Measurements from ENCODE around the gene PPP1R13B. TPM values are rescaled to one million over a fixed set of nuclear protein-coding genes. Genes with fewer than 3 reads are reported as not detected.
A peak's percentile ranks its signal among the peaks of the same experiment; 100 is the strongest.

Gene PPP1R13B
- total RNA-seq, 4 donors from 2014 or later: 19.9 to 25.2 (median 23.6) TPM

GRCh38 chr14:103867523-103867953 lies 20.2 kb upstream of the PPP1R13B start:
- Histone ChIP-seq H3K4me1 (peaks cover 24 to 39% (median 25%) of the 10 kb centered on the region in 4 donors), H3K4me3 (no peak overlapping the region), H3K27ac (replicated peaks in 1 of 4) (peak overlapping the region in 2 of 4 donors; percentile 28 to 48), H3K9me3 (no peaks in the 10 kb centered on the region), H3K36me3 (no peaks in the 10 kb centered on the region), H3K27me3 (peaks cover 0 to 6% (median 0%) of the 10 kb centered on the region in 4 donors)
- WGBS: 49% methylated on average over 6 of the region's 10 CpGs
- no peak for DNase-seq (ENCODE audit: extremely low spot score)
- intact Hi-C loops (cut with DNase I): no loop called here
- TF ChIP-seq CTCF (IDR thresholded peaks at IDR 0.05) (no peak), POLR2A (IDR thresholded peaks at IDR 0.05; ENCODE audit: low read depth) (no peak), POLR2AphosphoS5 (IDR thresholded peaks at IDR 0.05) (no peak)

- DNase-seq (ENCODE audit: extremely low spot score): no peak
- Histone ChIP-seq H3K4me1 (peaks cover 19 to 33% (median 20%) of the 10 kb centered on the region in 4 donors), H3K9me3 (no peaks in the 10 kb centered on the region), H3K36me3 (no peaks in the 10 kb centered on the region), H3K27ac (replicated peaks in 1 of 4) (peak overlapping the region in 1 of 4 donors; percentile 48), H3K27me3 (peaks cover 0 to 3% (median 0%) of the 10 kb centered on the region in 4 donors), H3K4me3 (no peak overlapping the region)
- intact Hi-C loops (cut with DNase I): no loop called here
- no peak for TF ChIP-seq EP300 (IDR thresholded peaks at IDR 0.05)
- TF ChIP-seq CTCF (IDR thresholded peaks at IDR 0.05): no peak
- no peak for TF ChIP-seq POLR2A (IDR thresholded peaks at IDR 0.05; ENCODE audit: low read depth)
- TF ChIP-seq POLR2AphosphoS5 (IDR thresholded peaks at IDR 0.05): no peak
- 94% methylated on average over 8 of the region's 10 CpGs for WGBS
These were observed 19.6 kb upstream of the PPP1R13B start for GRCh38 chr14:103867020-103867419.

DNA sequence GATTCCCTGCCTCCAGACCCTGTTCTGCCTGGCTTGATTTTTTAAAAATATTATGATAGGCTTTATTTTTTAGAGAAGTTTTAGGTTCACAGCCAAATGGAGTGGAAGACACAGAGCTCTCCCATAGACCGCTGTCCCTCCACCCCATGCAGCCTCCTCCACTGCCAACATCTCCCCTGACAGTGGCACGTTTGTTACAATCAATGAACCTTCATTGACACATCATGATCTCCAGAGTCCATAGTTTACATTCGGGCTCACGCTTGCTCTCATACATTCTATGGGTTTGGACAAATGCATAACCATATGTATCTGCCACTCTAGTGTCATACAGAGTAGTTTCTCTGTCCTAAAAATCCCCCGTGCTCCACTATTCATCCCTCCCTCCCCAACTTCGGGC lies 15.9 kb upstream of the PPP1R13B start:
- no peaks in the 10 kb centered on the region for H3K9me3 ChIP-seq
- no peak overlapping the region for H3K27ac ChIP-seq (replicated peaks in 1 of 4)
- H3K4me1 ChIP-seq: peaks cover 12 to 20% (median 14%) of the 10 kb centered on the region in 4 donors
- no peak overlapping the region for H3K4me3 ChIP-seq
- intact Hi-C loops (cut with DNase I): no loop called here
- H3K27me3 ChIP-seq: no peaks in the 10 kb centered on the region
- TF ChIP-seq POLR2A (IDR thresholded peaks at IDR 0.05; ENCODE audit: low read depth): no peak
- TF ChIP-seq EP300 (IDR thresholded peaks at IDR 0.05): no peak
- no peaks in the 10 kb centered on the region for H3K36me3 ChIP-seq
- 86% methylated on average over 6 of the region's 6 CpGs for WGBS
- DNase-seq (ENCODE audit: extremely low spot score): no peak

GRCh38 chr14:103862393-103862782 lies 15.0 kb upstream of the PPP1R13B start:
- Histone ChIP-seq H3K27me3 (no peaks in the 10 kb centered on the region), H3K4me1 (peaks cover 5 to 11% (median 6%) of the 10 kb centered on the region in 4 donors), H3K27ac (replicated peaks in 1 of 4) (no peak overlapping the region), H3K4me3 (no peak overlapping the region), H3K9me3 (no peaks in the 10 kb centered on the region), H3K36me3 (no peaks in the 10 kb centered on the region)
- DNase-seq (ENCODE audit: extremely low spot score): no peak
- TF ChIP-seq CTCF (IDR thresholded peaks at IDR 0.05) (no peak), POLR2A (IDR thresholded peaks at IDR 0.05; ENCODE audit: low read depth) (no peak), POLR2AphosphoS5 (IDR thresholded peaks at IDR 0.05) (no peak), EP300 (IDR thresholded peaks at IDR 0.05) (no peak)
- 72% methylated on average over 7 of the region's 7 CpGs for WGBS
- intact Hi-C loops (cut with DNase I): no loop called here

GRCh38 chr14:103861413-103862392 lies 14.3 kb upstream of the PPP1R13B start:
- TF ChIP-seq CTCF (IDR thresholded peaks at IDR 0.05): no peak
- no peak for TF ChIP-seq POLR2A (IDR thresholded peaks at IDR 0.05; ENCODE audit: low read depth)
- TF ChIP-seq POLR2AphosphoS5 (IDR thresholded peaks at IDR 0.05): no peak
- TF ChIP-seq EP300 (IDR thresholded peaks at IDR 0.05): no peak
- WGBS: 86% methylated on average over 11 of the region's 14 CpGs
- DNase-seq (ENCODE audit: extremely low spot score): no peak

More at GRCh38 chr14:103861413-103862392, 14.3 kb upstream of the PPP1R13B start:
- Histone ChIP-seq H3K4me3 (no peak overlapping the region), H3K27ac (replicated peaks in 1 of 4) (no peak overlapping the region), H3K27me3 (no peaks in the 10 kb centered on the region), H3K36me3 (no peaks in the 10 kb centered on the region), H3K9me3 (no peaks in the 10 kb centered on the region), H3K4me1 (peaks cover 0 to 6% (median under 1%) of the 10 kb centered on the region in 4 donors)
- intact Hi-C loops (cut with DNase I): no loop called here
